HFF-Myc (cell line): ENCODE measurements around the gene OLFM3.

Experiments used
- DNase-seq: peaks from one replicate; pipeline ENCODE4 v3.0.0-alpha.2; 2011; ENCODE audit warnings: low read depth; ENCODE audit errors: extremely low read depth
- H3K4me3 ChIP-seq: replicated peaks from 2 replicates; pipeline ENCODE4 v1.5.1; 2011; ENCODE audit warnings: low read depth, mild to moderate bottlenecking, control low read depth, low read length
- CTCF ChIP-seq: IDR thresholded peaks from 2 replicates; pipeline ENCODE4 v1.5.1; 2012; ENCODE audit warnings: mild to moderate bottlenecking, low read depth, low read length, control low read depth; ENCODE audit errors: missing control alignments

Gene OLFM3

DNA sequence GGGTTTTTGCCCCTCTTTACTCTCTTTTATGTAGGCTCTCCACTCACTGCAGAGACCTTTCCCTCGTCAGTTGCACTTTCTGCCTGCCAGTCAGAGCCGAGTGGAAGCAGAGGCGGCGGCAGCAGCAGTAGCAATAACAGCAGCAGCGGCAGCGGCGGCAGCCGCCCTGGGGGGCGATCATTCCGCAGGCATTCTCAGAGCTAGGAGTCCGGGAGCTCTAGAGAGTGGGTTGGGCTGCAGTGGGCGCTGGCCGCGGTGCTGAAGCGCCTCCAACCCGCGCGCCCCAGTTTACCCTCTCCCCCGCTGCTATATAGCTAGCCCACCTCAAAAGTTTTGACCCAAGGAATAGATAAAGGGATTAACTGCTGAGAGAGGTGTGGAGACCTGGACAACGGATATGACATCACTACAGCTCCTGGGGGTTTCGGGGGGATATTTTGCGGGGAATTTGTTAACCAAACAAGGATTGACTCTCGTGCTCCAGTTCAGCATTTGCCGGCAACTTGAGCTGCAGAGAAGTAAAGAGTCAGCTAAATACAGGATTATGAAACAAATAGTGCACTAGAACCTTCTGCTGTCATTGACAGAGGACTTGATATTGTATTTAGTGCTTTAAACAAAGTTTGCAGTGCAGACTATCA is at the start of gene OLFM3:
Gene OLFM3 (minus strand): TSS at position 102 of the 641 bp plus-strand sequence.
- no peak for TF ChIP-seq CTCF

DNA sequence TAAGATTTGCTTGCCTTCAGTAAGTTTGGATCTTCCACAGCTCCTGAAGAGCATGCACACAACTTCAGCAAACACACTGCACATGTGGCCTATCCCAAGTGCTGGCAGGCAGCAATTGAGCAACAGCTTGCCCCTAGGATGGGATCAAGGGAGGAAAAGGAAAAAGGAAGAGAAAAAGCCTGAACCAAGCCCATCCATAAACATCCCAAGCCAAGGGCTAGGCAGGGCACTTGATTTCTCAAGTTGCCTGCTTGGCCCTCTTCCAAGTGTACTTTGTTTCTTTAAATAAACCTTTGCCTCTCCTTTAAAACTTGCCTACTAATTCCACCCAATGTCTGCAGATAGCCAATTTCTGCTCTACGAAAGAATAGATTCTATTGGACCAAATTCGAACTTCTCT is 49.0 kb upstream of the OLFM3 start:
- no peak overlapping the region for H3K4me3 ChIP-seq
- no peak for DNase-seq

More for the DNA sequence above, at the start of gene OLFM3:
- no peak within 1 kb of the TSS for H3K4me3 ChIP-seq
- no peak for DNase-seq

GRCh38 chr1:102032534-102032933 is 35.8 kb upstream of the OLFM3 start:
- no peak for TF ChIP-seq CTCF
- no peak overlapping the region for H3K4me3 ChIP-seq
- DNase-seq, result no peak

More for the DNA sequence above, 49.0 kb upstream of the OLFM3 start:
- TF ChIP-seq CTCF, result no peak

DNA sequence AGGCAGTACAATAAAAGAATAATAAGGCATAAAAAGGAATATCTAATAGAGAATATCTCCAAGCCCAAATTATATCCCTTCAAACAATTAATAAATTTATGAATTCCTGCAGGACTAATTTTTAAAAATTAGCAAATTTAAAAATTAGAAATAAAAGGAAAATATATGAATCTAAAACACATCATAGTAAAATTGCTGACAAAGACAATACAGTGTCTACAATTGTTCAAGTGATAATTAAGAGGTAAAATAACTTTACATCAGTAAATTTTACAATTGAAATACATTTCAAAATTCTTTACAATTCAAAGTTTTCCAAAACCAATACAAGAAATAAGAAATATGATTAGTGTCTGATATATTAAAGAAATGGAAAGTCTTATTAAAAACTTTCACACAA is 22.8 kb upstream of the OLFM3 start:
- DNase-seq, result no peak
- no peak for TF ChIP-seq CTCF
- no peak overlapping the region for H3K4me3 ChIP-seq

GRCh38 chr1:102015728-102016127 is 19.0 kb upstream of the OLFM3 start:
- TF ChIP-seq CTCF, result no peak
- no peak for DNase-seq
- no peak overlapping the region for H3K4me3 ChIP-seq

- no peak for DNase-seq
- no peak overlapping the region for H3K4me3 ChIP-seq
- no peak for TF ChIP-seq CTCF
Measured at GRCh38 chr1:102002057-102002456, 5.3 kb upstream of the OLFM3 start.

GRCh38 chr1:101995984-101996745 is 561 bp downstream of the OLFM3 start:
- no peak for DNase-seq
- no peak overlapping the region for H3K4me3 ChIP-seq
- no peak for TF ChIP-seq CTCF
